Measurements from ENCODE around the gene CCDC124. TPM values are rescaled to one million over a fixed set of nuclear protein-coding genes. Genes with fewer than 3 reads are reported as not detected.

Gene CCDC124
- total and polyA plus RNA-seq, 2 of the 4 experiments (the other 2 are of a cell fraction), result 30.1 to 112 TPM

DNA sequence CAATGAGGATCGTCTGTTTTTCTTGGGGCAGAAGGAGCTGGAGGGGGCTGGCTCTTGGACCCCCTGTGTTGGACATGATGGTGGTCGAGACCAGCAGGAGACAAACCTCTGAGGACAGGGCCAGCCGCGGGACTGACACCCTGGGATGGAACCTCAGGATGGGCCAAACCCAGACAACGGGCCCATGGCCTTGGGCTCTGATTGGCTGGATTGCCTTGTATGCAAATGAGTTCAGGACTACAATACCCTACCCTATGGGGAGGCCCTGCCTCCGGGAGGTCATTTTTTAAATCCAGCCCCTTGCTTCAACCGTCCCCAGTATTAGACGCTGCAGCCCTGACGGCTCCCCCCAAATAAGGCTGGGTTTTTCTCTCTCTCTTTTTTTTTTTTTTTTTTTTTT, 39.0 kb upstream of the CCDC124 start:
- Histone ChIP-seq H3K18ac (ENCODE audit: low read depth, low read length) (no peak overlapping the region), H2BK20ac (ENCODE audit: low read depth, low read length) (no peak overlapping the region), H4K8ac (ENCODE audit: low read depth in 2 of 2, low read length in 2 of 2) (no peak overlapping the region), H2AK5ac (ENCODE audit: low read depth, low read length) (no peak overlapping the region), H2BK120ac (ENCODE audit: low read depth, low read length) (no peak overlapping the region), H3K9me1 (ENCODE audit: insufficient read depth, low read length) (no peaks in the 10 kb centered on the region), H3K4ac (ENCODE audit: low read depth, low read length) (no peak overlapping the region), H3K4me3 (ENCODE audit: insufficient read depth, low read depth, low read length) (no peak overlapping the region), H3K36me3 (ENCODE audit: control insufficient read depth, insufficient read depth, low read length) (no peaks in the 10 kb centered on the region), H3K56ac (ENCODE audit: extremely low read depth, insufficient read depth, low read length) (no peak overlapping the region), H4K5ac (ENCODE audit: low read depth, low read length) (no peak overlapping the region), H2AK9ac (replicated peaks; ENCODE audit: low read depth, low read length, poor library complexity) (no peak overlapping the region), H3K27me3 (ENCODE audit: control insufficient read depth, insufficient read depth, low read length) (peaks cover 9% of the 10 kb centered on the region), H3K4me1 (ENCODE audit: control insufficient read depth, insufficient read depth, low read length) (no peaks in the 10 kb centered on the region), H2AFZ (replicated peaks; ENCODE audit: low read length, poor library complexity) (no peak overlapping the region), H3K9me3 (ENCODE audit: control insufficient read depth, insufficient read depth, low read length) (no peaks in the 10 kb centered on the region), H4K20me1 (ENCODE audit: insufficient read depth, low read length) (no peaks in the 10 kb centered on the region), H2BK5ac (ENCODE audit: low read depth, low read length, poor library complexity, severe bottlenecking) (no peak overlapping the region), H3K4me2 (ENCODE audit: low read depth, low read length) (no peak overlapping the region), H3K9ac (ENCODE audit: low read depth, low read length) (no peak overlapping the region), H3K14ac (replicated peaks; ENCODE audit: low read depth, low read length) (no peak overlapping the region), H4K91ac (ENCODE audit: insufficient read depth, low read depth, low read length) (no peak overlapping the region), H3K27ac (ENCODE audit: insufficient read depth, low read length) (no peak overlapping the region), H2BK15ac (ENCODE audit: low read depth, low read length) (no peak overlapping the region), H3K79me1 (ENCODE audit: low read depth in 1 of 2, low read length in 2 of 2) (no peaks in the 10 kb centered on the region), H3K23ac (ENCODE audit: low read depth, low read length) (no peak overlapping the region)
- in situ Hi-C loops (cut with MboI; ENCODE audit: low sequenced_read_pairs) (no loop called here), dilution Hi-C loops (cut with HindIII; ENCODE audit: low sequenced_read_pairs, unreplicated experiment) (no loop called here), intact Hi-C loops (cut with micrococcal nuclease) (no loop called here)
- TF ChIP-seq MAFK (IDR thresholded peaks at IDR 0.05; ENCODE audit: low read depth, low read length), result no peak
- TF ChIP-seq CHD1 (IDR thresholded peaks at IDR 0.05; ENCODE audit: low read depth, low read length), result no peak
- TF ChIP-seq, protein P1, sequence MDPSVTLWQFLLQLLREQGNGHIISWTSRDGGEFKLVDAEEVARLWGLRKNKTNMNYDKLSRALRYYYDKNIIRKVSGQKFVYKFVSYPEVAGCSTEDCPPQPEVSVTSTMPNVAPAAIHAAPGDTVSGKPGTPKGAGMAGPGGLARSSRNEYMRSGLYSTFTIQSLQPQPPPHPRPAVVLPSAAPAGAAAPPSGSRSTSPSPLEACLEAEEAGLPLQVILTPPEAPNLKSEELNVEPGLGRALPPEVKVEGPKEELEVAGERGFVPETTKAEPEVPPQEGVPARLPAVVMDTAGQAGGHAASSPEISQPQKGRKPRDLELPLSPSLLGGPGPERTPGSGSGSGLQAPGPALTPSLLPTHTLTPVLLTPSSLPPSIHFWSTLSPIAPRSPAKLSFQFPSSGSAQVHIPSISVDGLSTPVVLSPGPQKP (IDR thresholded peaks at IDR 0.05; ENCODE audit: borderline replicate concordance, low read depth, low read length), result no peak
- no peak for TF ChIP-seq MXI1 (IDR thresholded peaks at IDR 0.05; ENCODE audit: borderline replicate concordance, low read depth, low read length)
- no peak for TF ChIP-seq POLR2A (IDR thresholded peaks at IDR 0.05; ENCODE audit: low read depth, low read length)
- TF ChIP-seq, protein P2, sequence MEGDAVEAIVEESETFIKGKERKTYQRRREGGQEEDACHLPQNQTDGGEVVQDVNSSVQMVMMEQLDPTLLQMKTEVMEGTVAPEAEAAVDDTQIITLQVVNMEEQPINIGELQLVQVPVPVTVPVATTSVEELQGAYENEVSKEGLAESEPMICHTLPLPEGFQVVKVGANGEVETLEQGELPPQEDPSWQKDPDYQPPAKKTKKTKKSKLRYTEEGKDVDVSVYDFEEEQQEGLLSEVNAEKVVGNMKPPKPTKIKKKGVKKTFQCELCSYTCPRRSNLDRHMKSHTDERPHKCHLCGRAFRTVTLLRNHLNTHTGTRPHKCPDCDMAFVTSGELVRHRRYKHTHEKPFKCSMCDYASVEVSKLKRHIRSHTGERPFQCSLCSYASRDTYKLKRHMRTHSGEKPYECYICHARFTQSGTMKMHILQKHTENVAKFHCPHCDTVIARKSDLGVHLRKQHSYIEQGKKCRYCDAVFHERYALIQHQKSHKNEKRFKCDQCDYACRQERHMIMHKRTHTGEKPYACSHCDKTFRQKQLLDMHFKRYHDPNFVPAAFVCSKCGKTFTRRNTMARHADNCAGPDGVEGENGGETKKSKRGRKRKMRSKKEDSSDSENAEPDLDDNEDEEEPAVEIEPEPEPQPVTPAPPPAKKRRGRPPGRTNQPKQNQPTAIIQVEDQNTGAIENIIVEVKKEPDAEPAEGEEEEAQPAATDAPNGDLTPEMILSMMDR (conservative IDR thresholded peaks at IDR 0.05; ENCODE audit: low read depth, low read length), result no peak
- no peak for TF ChIP-seq BHLHE40 (IDR thresholded peaks at IDR 0.05; ENCODE audit: low read depth, low read length)
- WGBS, 2 experiments (ENCODE audit: extremely low coverage in 2 of 2, insufficient read length in 1 of 2), result 30% methylated on average over 2 of the region's 9 CpGs; no CpG with 5 or more reads in 1 of the 2 experiments
- DNase-seq (no peak), ATAC-seq (ENCODE audit: low read depth) (no peak)
- BruUV-seq (replicated peaks), result no TSS peak
- CTCF ChIA-PET, result no interaction called here
- POLR2A ChIA-PET (ENCODE audit: unreplicated experiment), result no interaction called here

Measured in IMR-90 (cell line).